ENCODE measurements around the gene ACSS1.
A peak's percentile ranks its signal among the peaks of the same experiment; 100 is the strongest.

The ACSS1 gene

DNA sequence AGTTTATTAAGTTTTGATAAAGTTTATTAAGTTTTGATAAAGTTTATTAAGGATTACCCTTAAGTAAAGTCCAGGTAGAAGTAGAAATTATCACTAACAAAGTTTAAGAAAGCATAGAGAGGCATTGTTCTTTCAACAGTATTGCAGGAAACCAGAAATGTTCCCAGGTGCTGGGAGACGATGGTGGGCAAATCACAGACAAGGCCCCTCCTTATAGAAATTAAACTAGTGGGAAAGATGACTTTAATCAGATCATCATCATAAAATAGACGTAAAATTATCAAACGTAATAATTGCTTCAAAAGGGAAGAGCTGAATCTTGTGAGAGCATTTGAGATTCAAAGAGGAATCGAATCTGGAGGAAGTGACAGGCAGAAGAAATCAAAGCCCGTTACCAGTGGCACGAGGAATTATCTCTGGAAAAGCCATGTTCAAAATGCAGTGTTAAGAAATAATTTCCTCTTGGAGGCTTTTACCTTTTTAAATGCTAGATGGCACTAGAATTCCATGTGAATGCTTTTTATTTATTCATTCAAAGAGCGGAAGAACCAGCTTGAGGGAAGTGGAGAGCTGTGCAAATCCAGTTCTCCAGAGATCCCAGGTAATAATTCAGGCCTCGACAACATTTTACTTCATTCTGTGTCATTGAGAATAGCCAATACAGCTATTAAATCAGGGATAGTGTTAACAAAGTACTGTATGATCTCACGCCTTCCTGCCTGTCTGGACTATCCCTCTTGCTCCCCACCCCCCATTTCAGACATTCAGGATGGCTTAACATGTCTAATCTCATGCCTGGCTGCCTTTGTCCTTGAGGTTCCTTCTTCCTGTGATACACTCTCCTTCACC, 64.4 kb downstream of the ACSS1 start:
- H3K4me3 ChIP-seq (ENCODE audit: low read length), result peak overlapping the region; percentile 62; the same call in 1 of the 2 replicates

DNA sequence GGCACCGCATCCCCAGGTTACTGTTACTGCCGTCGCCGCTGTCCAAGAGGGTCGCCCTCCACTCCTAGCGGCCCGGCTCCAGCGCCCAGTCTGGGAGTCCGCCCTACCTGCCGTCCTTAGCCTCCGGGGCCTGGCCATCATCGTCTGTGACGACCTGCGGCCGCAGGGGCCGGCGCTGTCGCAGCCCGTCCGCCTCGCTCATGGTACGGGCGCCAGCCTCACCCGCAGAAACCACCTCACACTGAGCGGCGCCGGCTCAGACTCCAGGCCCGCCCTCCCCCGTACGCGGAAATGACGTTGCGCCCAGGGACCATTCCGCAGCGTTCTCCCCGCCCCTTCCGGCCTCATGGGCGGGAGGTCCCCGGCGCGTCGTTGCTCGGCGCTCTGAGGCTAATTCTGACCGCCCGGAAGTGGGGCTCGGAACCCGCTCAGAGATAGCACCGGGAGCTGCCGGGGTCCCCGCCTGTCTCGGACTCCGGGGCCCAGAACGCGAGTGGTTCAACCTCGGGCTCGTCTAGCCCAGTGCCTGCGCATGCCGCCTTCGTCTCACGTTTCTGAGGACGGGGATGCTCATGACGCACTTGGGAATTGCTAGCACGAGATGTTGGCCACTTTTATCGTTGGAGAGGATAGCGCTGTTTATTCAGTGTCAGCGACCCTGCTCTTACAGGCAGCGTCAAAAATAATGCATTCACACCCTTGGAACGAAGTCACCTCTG, 65.3 kb downstream of the ACSS1 start, which contains the start of gene APMAP:
APMAP (minus strand) TSS at position 265 of the 719 bp plus-strand sequence; CDS start at position 202, 63 bp downstream.
- no peak for TF ChIP-seq ZNF274 (IDR thresholded peaks at IDR 0.05; ENCODE audit: low read depth, low read length)
- H3K4me3 ChIP-seq (ENCODE audit: low read length), result peak within 1 kb of the TSS; percentile 62

More for the DNA sequence above, 64.4 kb downstream of the ACSS1 start:
- no peak for TF ChIP-seq ZNF274 (IDR thresholded peaks at IDR 0.05; ENCODE audit: low read depth, low read length)

GRCh38 chr20:24991897-24992486, 65.9 kb downstream of the ACSS1 start:
- no peak for TF ChIP-seq ZNF274 (IDR thresholded peaks at IDR 0.05; ENCODE audit: low read depth, low read length)
- H3K4me3 ChIP-seq (ENCODE audit: low read length), result peak overlapping the region; percentile 62

DNA sequence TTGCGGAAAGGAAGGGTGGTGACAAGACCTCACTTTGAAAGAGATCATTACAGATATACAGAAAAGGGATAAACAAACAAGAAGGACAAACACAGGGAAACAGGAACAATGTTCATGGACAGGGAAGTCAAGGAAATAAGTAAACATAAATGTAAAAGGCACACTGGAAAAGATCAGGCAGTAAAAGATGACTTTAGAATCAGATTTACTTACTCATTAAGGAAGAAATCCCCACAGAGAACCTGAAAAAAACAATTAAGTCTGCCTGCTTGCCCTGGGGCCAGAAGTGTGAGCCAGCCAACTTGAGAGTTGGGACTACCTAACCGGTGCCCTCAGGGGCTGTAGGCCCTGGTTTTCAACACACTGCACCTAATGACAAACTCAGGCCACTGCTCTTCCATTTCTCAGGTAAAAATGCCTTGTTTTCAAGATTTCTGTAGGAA, 67.1 kb downstream of the ACSS1 start:
- no peak for TF ChIP-seq ZNF274 (IDR thresholded peaks at IDR 0.05; ENCODE audit: low read depth, low read length)
- H3K4me3 ChIP-seq (ENCODE audit: low read length), result peak overlapping the region; percentile 62; the same call in 1 of the 2 replicates

DNA sequence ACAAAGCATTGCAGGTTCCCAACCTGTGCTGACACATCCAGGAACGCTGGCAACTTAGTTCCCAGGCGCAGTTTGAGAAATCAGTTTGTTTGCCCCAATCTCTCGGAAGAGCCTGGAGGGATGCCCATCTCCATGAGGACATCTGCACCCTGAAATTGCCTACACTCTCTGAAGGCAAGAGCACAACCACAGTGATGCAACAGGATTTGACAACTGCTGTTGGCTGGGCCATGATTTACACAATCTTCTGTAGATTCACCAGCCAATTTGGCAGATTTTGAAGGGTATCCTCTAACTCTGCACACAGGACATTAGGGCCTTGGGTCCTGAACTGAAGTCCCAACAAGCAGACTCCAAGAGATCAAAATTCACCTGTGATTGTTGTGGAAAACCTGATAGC, 68.8 kb downstream of the ACSS1 start:
- no peak overlapping the region for H3K4me3 ChIP-seq (ENCODE audit: low read length)
- no peak for TF ChIP-seq ZNF274 (IDR thresholded peaks at IDR 0.05; ENCODE audit: low read depth, low read length)

DNA sequence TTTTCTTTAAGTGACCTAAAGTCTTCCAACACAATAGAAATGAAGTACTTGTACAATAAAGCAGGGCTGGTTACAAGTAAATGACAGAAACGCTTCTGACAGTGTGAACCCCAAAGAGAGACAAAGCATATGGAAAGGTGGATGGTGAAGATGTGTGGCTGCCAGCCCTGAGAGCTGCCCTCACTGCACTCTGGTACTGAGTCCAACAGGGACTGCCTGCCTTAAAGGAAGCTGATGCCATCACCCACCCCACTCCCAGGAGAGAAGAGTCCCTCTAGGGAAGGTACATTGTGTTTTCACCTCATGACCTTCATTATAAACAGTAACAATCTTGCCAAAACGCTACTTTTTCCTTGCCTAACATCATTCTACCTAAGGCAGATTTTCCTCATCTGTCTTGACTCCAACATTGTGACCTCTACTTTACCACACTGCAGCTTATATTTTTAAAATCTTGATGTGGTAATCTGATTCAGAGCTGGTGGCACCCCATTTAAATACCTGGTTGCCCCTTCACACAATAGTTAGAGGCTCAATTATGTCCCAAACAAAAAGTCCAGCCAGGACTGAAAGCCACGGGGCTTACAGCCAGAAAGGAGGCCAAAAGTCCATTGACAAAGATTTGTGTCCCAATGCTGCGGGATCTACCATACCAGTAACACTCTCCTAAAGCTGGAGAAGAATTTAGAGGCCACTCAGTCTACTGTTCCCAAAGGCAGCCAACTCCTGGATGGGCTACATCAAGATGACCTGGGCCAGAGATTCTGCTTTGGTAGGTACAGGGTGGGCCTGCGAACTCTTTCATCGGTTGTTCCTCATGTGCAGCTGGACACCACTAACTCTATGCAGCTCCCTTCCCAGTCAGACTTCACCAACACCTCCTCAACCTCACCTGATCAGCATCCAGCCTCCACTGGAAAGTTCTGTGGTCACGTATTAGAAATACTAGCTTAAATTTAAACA, 69.8 kb downstream of the ACSS1 start:
- no peak overlapping the region for H3K4me3 ChIP-seq (ENCODE audit: low read length)
- TF ChIP-seq ZNF274 (IDR thresholded peaks at IDR 0.05; ENCODE audit: low read depth, low read length), result no peak

DNA sequence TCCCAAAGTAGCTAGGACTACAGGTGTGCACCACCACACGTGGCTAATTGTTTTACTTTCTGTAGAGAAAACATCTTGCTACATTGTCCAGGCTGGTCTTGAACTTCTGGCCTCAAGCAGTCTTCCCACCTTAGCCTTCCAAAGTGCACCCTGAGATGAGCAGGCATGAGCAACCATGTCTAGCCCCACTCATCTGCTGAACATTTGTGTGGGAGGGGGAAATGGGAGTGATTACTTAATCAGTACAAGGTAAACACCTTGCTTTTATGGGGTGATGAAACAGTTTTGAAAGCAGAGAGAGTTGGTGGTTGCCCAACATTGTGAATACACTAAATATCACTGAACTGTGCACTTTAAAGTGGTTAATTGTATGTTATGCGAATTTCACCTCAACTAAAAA, 70.7 kb downstream of the ACSS1 start:
- H3K4me3 ChIP-seq (ENCODE audit: low read length), result no peak overlapping the region
- TF ChIP-seq ZNF274 (IDR thresholded peaks at IDR 0.05; ENCODE audit: low read depth, low read length), result no peak

- TF ChIP-seq ZNF274 (IDR thresholded peaks at IDR 0.05; ENCODE audit: low read depth, low read length), result no peak
- no peak overlapping the region for H3K4me3 ChIP-seq (ENCODE audit: low read length)
Observed at GRCh38 chr20:24986436-24987015, 71.4 kb downstream of the ACSS1 start.

GRCh38 chr20:24985802-24986201, 72.1 kb downstream of the ACSS1 start:
- no peak overlapping the region for H3K4me3 ChIP-seq (ENCODE audit: low read length)
- TF ChIP-seq ZNF274 (IDR thresholded peaks at IDR 0.05; ENCODE audit: low read depth, low read length), result no peak

GRCh38 chr20:24984961-24985640, 72.8 kb downstream of the ACSS1 start:
- H3K4me3 ChIP-seq (ENCODE audit: low read length), result no peak overlapping the region
- TF ChIP-seq ZNF274 (IDR thresholded peaks at IDR 0.05; ENCODE audit: low read depth, low read length), result no peak

DNA sequence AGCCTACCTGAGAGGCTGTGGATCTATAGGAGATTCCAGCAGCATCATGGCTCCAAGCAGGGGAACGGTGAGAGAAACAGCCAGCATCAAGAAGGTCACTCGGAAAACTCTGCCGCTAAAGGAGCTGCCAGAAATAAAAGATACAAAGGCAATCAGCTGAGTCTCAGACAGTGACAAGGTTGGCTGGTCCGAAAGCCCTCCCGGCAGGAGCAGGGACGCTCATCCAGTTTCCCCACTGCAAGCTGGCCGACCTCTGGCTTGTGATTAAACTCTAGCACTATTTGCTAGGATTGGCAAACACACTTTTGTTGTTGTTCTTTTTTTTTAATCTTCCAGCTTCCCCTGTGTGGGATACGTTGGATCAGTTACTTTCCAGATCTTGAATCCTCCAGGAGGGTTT, 74.0 kb downstream of the ACSS1 start:
- TF ChIP-seq ZNF274 (IDR thresholded peaks at IDR 0.05; ENCODE audit: low read depth, low read length), result no peak
- no peak overlapping the region for H3K4me3 ChIP-seq (ENCODE audit: low read length)

GRCh38 chr20:24981790-24982189, 76.1 kb downstream of the ACSS1 start:
- no peak for TF ChIP-seq ZNF274 (IDR thresholded peaks at IDR 0.05; ENCODE audit: low read depth, low read length)
- H3K4me3 ChIP-seq (ENCODE audit: low read length), result no peak overlapping the region

Data from GM08714 (cell line).